ENCODE data around the gene CPAMD8. TPM values are rescaled to one million over a fixed set of nuclear protein-coding genes. Genes with fewer than 3 reads are reported as not detected.
A peak's percentile ranks its signal among the peaks of the same experiment; 100 is the strongest.

Gene CPAMD8
- total and polyA plus RNA-seq, 9 of the 15 experiments (the other 6 are each of a cell fraction or from before 2014, with no cell fraction given) = 0.20 to 2.1 (median 1.3) TPM

- TF ChIP-seq ZNF551 (CRISPR knock-in tag; IDR thresholded peaks at IDR 0.05) = no peak
- peak; percentile 35 for TF ChIP-seq KDM5B (IDR thresholded peaks at IDR 0.05; ENCODE audit: insufficient replicate concordance, low read depth, low read length)
- TF ChIP-seq IRF9 (tag; IDR thresholded peaks at IDR 0.05) = no peak
- no peak for TF ChIP-seq CHD7 (IDR thresholded peaks at IDR 0.05; ENCODE audit: low read depth, low read length)
- no peak for TF ChIP-seq HLTF (IDR thresholded peaks at IDR 0.05)
- TF ChIP-seq DMBX1 (CRISPR knock-in tag; IDR thresholded peaks at IDR 0.05; ENCODE audit: borderline replicate concordance) = no peak
- no peak for TF ChIP-seq ZBTB11 (CRISPR knock-in tag; IDR thresholded peaks at IDR 0.05)
Observed at GRCh38 chr19:16897029-16897855, 129.4 kb downstream of the CPAMD8 start (continued).
